ENCODE measurements around the gene PGLYRP3.
"Not testable (repeated sequence)": the region's sequence is repeated elsewhere in the genome, so short reads cannot be mapped to it uniquely, and the experiment has no call there.

Gene PGLYRP3

DNA sequence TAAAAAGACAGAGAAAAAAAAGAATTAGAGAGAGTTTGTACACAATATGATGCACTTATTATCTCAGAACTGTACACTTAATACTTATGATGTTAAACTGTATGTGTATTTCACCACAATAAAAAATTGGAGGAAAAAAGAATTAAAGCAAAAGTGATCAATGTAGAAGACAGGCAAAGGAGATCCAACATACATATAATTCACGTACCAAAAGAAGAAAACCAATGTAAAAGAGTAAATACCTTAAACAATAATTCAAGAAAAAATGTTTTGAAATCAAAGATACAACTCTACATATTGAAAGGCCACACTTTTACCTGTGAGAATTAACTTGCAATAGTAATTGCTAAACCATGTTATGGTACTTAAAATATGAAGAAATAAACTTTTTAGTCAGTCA, 9.8 kb upstream of the PGLYRP3 start:
- WGBS (ENCODE audit: extremely low coverage, insufficient coverage, insufficient read length) = no CpG with 5 or more reads among the region's 1 CpG
- H4K91ac ChIP-seq (ENCODE audit: low read depth, low read length) = no peak overlapping the region
- H2AFZ ChIP-seq (ENCODE audit: insufficient read depth, low read length, poor library complexity) = no peak overlapping the region
- no peaks in the 10 kb centered on the region for H3K27me3 ChIP-seq (ENCODE audit: insufficient read depth, low read length)
- no peak overlapping the region for H4K8ac ChIP-seq (ENCODE audit: low read depth, low read length)
- no peaks in the 10 kb centered on the region for H3K79me1 ChIP-seq (ENCODE audit: low read length)
- H3K23ac ChIP-seq (ENCODE audit: low read length) = no peak overlapping the region
- no peak overlapping the region for H3K27ac ChIP-seq (ENCODE audit: low read depth, low read length)
- H3K4me3 ChIP-seq (ENCODE audit: low read depth, low read length) = no peak overlapping the region
- no peak overlapping the region for H3K18ac ChIP-seq (ENCODE audit: low read length)
- no peak overlapping the region for H2AK5ac ChIP-seq (ENCODE audit: low read length)
- no peak overlapping the region for H3K9ac ChIP-seq (ENCODE audit: low read length)
- no peaks in the 10 kb centered on the region for H3K79me2 ChIP-seq (ENCODE audit: control insufficient read depth, insufficient read depth, low read length, poor library complexity)
- no peak overlapping the region for H4K12ac ChIP-seq (ENCODE audit: low read depth, low read length)
- no peak overlapping the region for H2BK5ac ChIP-seq (ENCODE audit: low read depth, low read length, poor library complexity)
- peaks cover 3% of the 10 kb centered on the region for H3K9me3 ChIP-seq (ENCODE audit: insufficient read depth, low read depth, low read length)
- H3K4me1 ChIP-seq (ENCODE audit: control insufficient read depth in 1 of 2, insufficient read depth in 2 of 2, low read length in 2 of 2) = no peaks in the 10 kb centered on the region
- no peak for DNase-seq
- H3K36me3 ChIP-seq (ENCODE audit: control insufficient read depth in 1 of 2, insufficient read depth in 2 of 2, low read length in 2 of 2) = no peaks in the 10 kb centered on the region
- no peak overlapping the region for H3K4me2 ChIP-seq (ENCODE audit: low read length)
- no peak overlapping the region for H3K4ac ChIP-seq (ENCODE audit: low read depth, low read length)
- no peak overlapping the region for H2BK120ac ChIP-seq (ENCODE audit: insufficient read depth, low read length, poor library complexity)
- H2BK12ac ChIP-seq (ENCODE audit: low read length) = no peak overlapping the region
- H3K14ac ChIP-seq (ENCODE audit: low read length) = no peak overlapping the region

GRCh38 chr1:153318145-153318544, 5.4 kb upstream of the PGLYRP3 start:
- H3K14ac ChIP-seq (ENCODE audit: low read length); H3K4ac ChIP-seq (ENCODE audit: low read depth, low read length); H3K4me3 ChIP-seq (ENCODE audit: low read depth, low read length); H2BK12ac ChIP-seq (ENCODE audit: low read length); H3K9me3 ChIP-seq (ENCODE audit: insufficient read depth, low read depth, low read length); H2BK5ac ChIP-seq (ENCODE audit: low read depth, low read length, poor library complexity); H2AFZ ChIP-seq (ENCODE audit: insufficient read depth, low read length, poor library complexity); H3K36me3 ChIP-seq (ENCODE audit: control insufficient read depth in 1 of 2, insufficient read depth in 2 of 2, low read length in 2 of 2); H3K9ac ChIP-seq (ENCODE audit: low read length); H4K12ac ChIP-seq (ENCODE audit: low read depth, low read length); H3K79me2 ChIP-seq (ENCODE audit: control insufficient read depth, insufficient read depth, low read length, poor library complexity); H3K27ac ChIP-seq (ENCODE audit: low read depth, low read length); H3K4me1 ChIP-seq (ENCODE audit: control insufficient read depth in 1 of 2, insufficient read depth in 2 of 2, low read length in 2 of 2); H3K79me1 ChIP-seq (ENCODE audit: low read length); H3K27me3 ChIP-seq (ENCODE audit: insufficient read depth, low read length); H4K8ac ChIP-seq (ENCODE audit: low read depth, low read length); H2AK5ac ChIP-seq (ENCODE audit: low read length); H3K23ac ChIP-seq (ENCODE audit: low read length); H3K18ac ChIP-seq (ENCODE audit: low read length); H4K91ac ChIP-seq (ENCODE audit: low read depth, low read length); H3K4me2 ChIP-seq (ENCODE audit: low read length); DNase-seq; H2BK120ac ChIP-seq (ENCODE audit: insufficient read depth, low read length, poor library complexity): not testable (repeated sequence)
- no CpG with 5 or more reads among the region's 7 CpGs for WGBS (ENCODE audit: extremely low coverage, insufficient coverage, insufficient read length)

- not testable (repeated sequence) for H3K4me3 ChIP-seq (ENCODE audit: low read depth, low read length); H2BK5ac ChIP-seq (ENCODE audit: low read depth, low read length, poor library complexity); H3K9me3 ChIP-seq (ENCODE audit: insufficient read depth, low read depth, low read length); DNase-seq; H4K8ac ChIP-seq (ENCODE audit: low read depth, low read length); H2BK12ac ChIP-seq (ENCODE audit: low read length); H4K91ac ChIP-seq (ENCODE audit: low read depth, low read length); H3K23ac ChIP-seq (ENCODE audit: low read length); H3K14ac ChIP-seq (ENCODE audit: low read length); H3K79me1 ChIP-seq (ENCODE audit: low read length); H3K79me2 ChIP-seq (ENCODE audit: control insufficient read depth, insufficient read depth, low read length, poor library complexity); H3K27ac ChIP-seq (ENCODE audit: low read depth, low read length); H2AFZ ChIP-seq (ENCODE audit: insufficient read depth, low read length, poor library complexity); H2AK5ac ChIP-seq (ENCODE audit: low read length); H3K27me3 ChIP-seq (ENCODE audit: insufficient read depth, low read length); H4K12ac ChIP-seq (ENCODE audit: low read depth, low read length); H3K18ac ChIP-seq (ENCODE audit: low read length); H3K4me2 ChIP-seq (ENCODE audit: low read length); H3K9ac ChIP-seq (ENCODE audit: low read length); H3K4me1 ChIP-seq (ENCODE audit: control insufficient read depth in 1 of 2, insufficient read depth in 2 of 2, low read length in 2 of 2); H3K4ac ChIP-seq (ENCODE audit: low read depth, low read length); H3K36me3 ChIP-seq (ENCODE audit: control insufficient read depth in 1 of 2, insufficient read depth in 2 of 2, low read length in 2 of 2); H2BK120ac ChIP-seq (ENCODE audit: insufficient read depth, low read length, poor library complexity)
Observed at GRCh38 chr1:153316013-153316412, 3.3 kb upstream of the PGLYRP3 start.

DNA sequence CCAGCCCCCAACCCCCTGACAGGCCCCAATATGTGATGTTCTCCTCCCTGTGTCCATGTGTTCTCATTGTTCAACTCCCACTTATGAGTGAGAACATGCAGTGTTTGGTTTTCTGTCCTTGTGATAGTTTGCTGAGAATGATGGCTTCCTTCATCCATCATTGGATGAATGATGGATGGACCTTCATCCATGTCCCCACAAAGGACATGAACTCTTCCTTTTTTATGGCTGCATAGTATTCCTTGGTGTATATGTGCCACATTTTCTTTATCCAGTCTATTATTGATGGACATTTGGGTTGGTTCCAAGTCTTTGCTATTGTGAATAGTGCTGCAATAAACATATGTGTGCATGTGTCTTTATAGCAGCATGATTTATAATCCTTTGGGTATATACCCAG, 1.6 kb upstream of the PGLYRP3 start:
- H3K79me1 ChIP-seq (ENCODE audit: low read length); H2AFZ ChIP-seq (ENCODE audit: insufficient read depth, low read length, poor library complexity); H3K79me2 ChIP-seq (ENCODE audit: control insufficient read depth, insufficient read depth, low read length, poor library complexity); H3K4me1 ChIP-seq (ENCODE audit: control insufficient read depth in 1 of 2, insufficient read depth in 2 of 2, low read length in 2 of 2); H4K12ac ChIP-seq (ENCODE audit: low read depth, low read length); H3K14ac ChIP-seq (ENCODE audit: low read length); H3K36me3 ChIP-seq (ENCODE audit: control insufficient read depth in 1 of 2, insufficient read depth in 2 of 2, low read length in 2 of 2); H2BK120ac ChIP-seq (ENCODE audit: insufficient read depth, low read length, poor library complexity); H3K27ac ChIP-seq (ENCODE audit: low read depth, low read length); H3K9ac ChIP-seq (ENCODE audit: low read length); H4K8ac ChIP-seq (ENCODE audit: low read depth, low read length); DNase-seq; H3K9me3 ChIP-seq (ENCODE audit: insufficient read depth, low read depth, low read length); H4K91ac ChIP-seq (ENCODE audit: low read depth, low read length); H3K4ac ChIP-seq (ENCODE audit: low read depth, low read length); H2AK5ac ChIP-seq (ENCODE audit: low read length); H3K27me3 ChIP-seq (ENCODE audit: insufficient read depth, low read length); H3K18ac ChIP-seq (ENCODE audit: low read length); H3K4me2 ChIP-seq (ENCODE audit: low read length); H3K23ac ChIP-seq (ENCODE audit: low read length); H3K4me3 ChIP-seq (ENCODE audit: low read depth, low read length); H2BK5ac ChIP-seq (ENCODE audit: low read depth, low read length, poor library complexity); H2BK12ac ChIP-seq (ENCODE audit: low read length): not testable (repeated sequence)

- H3K79me2 ChIP-seq (ENCODE audit: control insufficient read depth, insufficient read depth, low read length, poor library complexity) = no peaks in the 10 kb centered on the region
- H3K14ac ChIP-seq (ENCODE audit: low read length) = no peak overlapping the region
- no peaks in the 10 kb centered on the region for H3K4me1 ChIP-seq (ENCODE audit: control insufficient read depth in 1 of 2, insufficient read depth in 2 of 2, low read length in 2 of 2)
- DNase-seq = no peak
- WGBS (ENCODE audit: extremely low coverage, insufficient coverage, insufficient read length) = no CpG with 5 or more reads among the region's 2 CpGs
- no peak overlapping the region for H3K4ac ChIP-seq (ENCODE audit: low read depth, low read length)
- no peak overlapping the region for H4K8ac ChIP-seq (ENCODE audit: low read depth, low read length)
- no peak overlapping the region for H2AK5ac ChIP-seq (ENCODE audit: low read length)
- no peak overlapping the region for H4K91ac ChIP-seq (ENCODE audit: low read depth, low read length)
- no peaks in the 10 kb centered on the region for H3K36me3 ChIP-seq (ENCODE audit: control insufficient read depth in 1 of 2, insufficient read depth in 2 of 2, low read length in 2 of 2)
- no peak overlapping the region for H2BK120ac ChIP-seq (ENCODE audit: insufficient read depth, low read length, poor library complexity)
- no peak overlapping the region for H3K23ac ChIP-seq (ENCODE audit: low read length)
- H2BK5ac ChIP-seq (ENCODE audit: low read depth, low read length, poor library complexity) = no peak overlapping the region
- no peak overlapping the region for H3K4me3 ChIP-seq (ENCODE audit: low read depth, low read length)
- H2AFZ ChIP-seq (ENCODE audit: insufficient read depth, low read length, poor library complexity) = no peak overlapping the region
- no peak overlapping the region for H2BK12ac ChIP-seq (ENCODE audit: low read length)
- H4K12ac ChIP-seq (ENCODE audit: low read depth, low read length) = no peak overlapping the region
- no peaks in the 10 kb centered on the region for H3K9me3 ChIP-seq (ENCODE audit: insufficient read depth, low read depth, low read length)
- H3K27ac ChIP-seq (ENCODE audit: low read depth, low read length) = no peak overlapping the region
- no peaks in the 10 kb centered on the region for H3K27me3 ChIP-seq (ENCODE audit: insufficient read depth, low read length)
- H3K79me1 ChIP-seq (ENCODE audit: low read length) = no peaks in the 10 kb centered on the region
- H3K4me2 ChIP-seq (ENCODE audit: low read length) = no peak overlapping the region
- no peak overlapping the region for H3K18ac ChIP-seq (ENCODE audit: low read length)
- H3K9ac ChIP-seq (ENCODE audit: low read length) = no peak overlapping the region
Observed at GRCh38 chr1:153313288-153313687, 536 bp upstream of the PGLYRP3 start.
